ENCODE results near the gene GALNT14. TPM values are rescaled to one million over a fixed set of nuclear protein-coding genes. Genes with fewer than 3 reads are reported as not detected.

The GALNT14 gene
- total RNA-seq, 3 donors from 2014 or later = 0.75 TPM; not detected in 2

DNA sequence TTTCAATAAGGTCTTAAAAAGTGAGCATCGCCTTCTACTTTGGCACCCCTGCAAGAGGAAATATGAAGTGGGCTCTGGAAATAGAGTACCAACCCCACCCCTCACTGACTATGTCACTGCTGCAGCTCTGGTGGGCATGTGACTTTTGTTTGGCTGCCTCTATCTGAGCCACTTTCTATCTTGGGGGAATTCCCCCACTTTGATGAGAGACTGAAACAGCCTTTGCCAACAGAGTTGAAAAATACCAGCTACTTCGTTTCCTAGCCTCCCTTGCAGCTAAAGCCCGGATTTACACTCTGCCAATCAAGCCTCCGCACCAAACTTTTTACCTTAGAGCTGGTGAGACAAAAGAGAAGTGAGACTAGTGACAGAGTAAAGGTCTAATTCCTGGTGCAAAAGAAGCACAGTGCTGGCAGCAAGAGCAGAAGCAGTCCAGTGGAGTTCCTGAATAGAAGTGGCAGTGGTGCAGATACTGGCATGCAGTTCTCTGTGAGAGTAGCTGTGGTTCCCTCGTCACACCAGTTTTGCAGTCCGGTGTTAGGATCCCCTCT, 12.0 kb upstream of the GALNT14 start:
- Histone ChIP-seq H3K9me3 (no peaks in the 10 kb centered on the region), H3K4me3 (no peak overlapping the region), H3K36me3 (ENCODE audit: low read depth) (no peaks in the 10 kb centered on the region), H3K4me1 (ENCODE audit: low read depth) (no peaks in the 10 kb centered on the region)
- TF ChIP-seq, protein P1, sequence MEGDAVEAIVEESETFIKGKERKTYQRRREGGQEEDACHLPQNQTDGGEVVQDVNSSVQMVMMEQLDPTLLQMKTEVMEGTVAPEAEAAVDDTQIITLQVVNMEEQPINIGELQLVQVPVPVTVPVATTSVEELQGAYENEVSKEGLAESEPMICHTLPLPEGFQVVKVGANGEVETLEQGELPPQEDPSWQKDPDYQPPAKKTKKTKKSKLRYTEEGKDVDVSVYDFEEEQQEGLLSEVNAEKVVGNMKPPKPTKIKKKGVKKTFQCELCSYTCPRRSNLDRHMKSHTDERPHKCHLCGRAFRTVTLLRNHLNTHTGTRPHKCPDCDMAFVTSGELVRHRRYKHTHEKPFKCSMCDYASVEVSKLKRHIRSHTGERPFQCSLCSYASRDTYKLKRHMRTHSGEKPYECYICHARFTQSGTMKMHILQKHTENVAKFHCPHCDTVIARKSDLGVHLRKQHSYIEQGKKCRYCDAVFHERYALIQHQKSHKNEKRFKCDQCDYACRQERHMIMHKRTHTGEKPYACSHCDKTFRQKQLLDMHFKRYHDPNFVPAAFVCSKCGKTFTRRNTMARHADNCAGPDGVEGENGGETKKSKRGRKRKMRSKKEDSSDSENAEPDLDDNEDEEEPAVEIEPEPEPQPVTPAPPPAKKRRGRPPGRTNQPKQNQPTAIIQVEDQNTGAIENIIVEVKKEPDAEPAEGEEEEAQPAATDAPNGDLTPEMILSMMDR (IDR thresholded peaks at IDR 0.05) = no peak
- no peak for DNase-seq
- intact Hi-C loops (cut with DNase I, micrococcal nuclease) = no loop called here
- ATAC-seq = no peak

DNA sequence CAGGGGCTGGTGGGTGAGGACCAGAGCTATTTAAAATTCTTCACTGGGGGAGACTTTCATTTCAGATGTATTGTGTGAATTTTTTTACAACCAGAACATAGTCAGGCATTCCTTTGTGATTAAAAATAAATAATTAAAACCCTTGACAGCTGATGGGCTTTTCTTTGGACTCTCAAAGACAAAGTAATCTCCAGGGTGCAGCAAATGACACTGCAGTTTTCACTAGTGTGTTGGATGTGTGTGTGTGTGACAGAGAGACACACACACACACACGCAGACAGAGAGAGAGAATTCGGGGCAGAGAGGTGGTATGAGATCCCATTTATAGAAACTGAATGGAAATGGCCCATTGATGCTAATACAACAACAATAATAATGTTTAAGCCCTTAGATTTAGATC, 10.3 kb upstream of the GALNT14 start:
- no peak for ATAC-seq
- H3K4me3 ChIP-seq = no peak overlapping the region
- TF ChIP-seq, protein P1 (IDR thresholded peaks at IDR 0.05) = no peak
- intact Hi-C loops (cut with DNase I, micrococcal nuclease) = no loop called here
- DNase-seq = no peak
- H3K4me1 ChIP-seq (ENCODE audit: low read depth) = no peaks in the 10 kb centered on the region
- H3K9me3 ChIP-seq = no peaks in the 10 kb centered on the region
- no peaks in the 10 kb centered on the region for H3K36me3 ChIP-seq (ENCODE audit: low read depth)

DNA sequence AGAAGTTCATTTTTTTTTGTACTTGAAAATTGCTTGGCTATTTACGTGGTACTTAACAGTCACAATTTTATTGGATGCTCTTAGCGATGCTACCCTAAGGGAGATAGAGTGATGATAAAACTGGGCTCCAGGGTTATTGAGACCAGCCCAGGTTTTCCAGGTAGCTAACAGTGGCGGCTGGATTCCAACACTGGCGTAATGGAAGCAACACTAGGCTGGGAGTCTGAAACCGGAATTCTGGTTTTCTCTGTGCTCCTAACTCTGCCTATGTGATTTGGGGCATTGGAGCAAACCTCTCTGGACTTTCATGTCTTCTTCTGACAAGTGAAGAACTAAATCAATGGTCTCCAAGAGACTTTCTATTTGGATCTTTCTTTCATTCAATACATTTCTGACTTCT, 9.4 kb upstream of the GALNT14 start:
- intact Hi-C loops (cut with DNase I, micrococcal nuclease) = no loop called here
- no peak for ATAC-seq
- no peak for DNase-seq

DNA sequence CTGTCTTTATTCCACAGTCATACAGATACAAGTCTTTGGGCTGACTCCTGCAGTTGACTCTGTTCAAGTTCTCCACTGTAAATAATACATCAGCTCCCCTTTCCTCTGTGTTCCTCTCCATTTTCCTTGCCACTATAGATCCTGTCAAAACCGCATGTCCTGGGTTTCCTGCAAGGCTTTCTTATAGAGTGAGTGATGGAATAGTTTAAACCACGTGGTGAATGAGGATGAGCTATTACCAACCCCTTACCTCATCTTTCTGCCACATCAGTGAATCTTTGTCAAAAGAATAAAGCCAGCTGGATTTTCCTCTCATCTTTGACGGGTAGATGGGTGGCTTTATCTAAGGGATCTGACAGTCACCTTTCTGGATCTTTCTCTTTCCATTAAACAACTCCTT, 3.9 kb upstream of the GALNT14 start:
- ATAC-seq = no peak
- intact Hi-C loops (cut with DNase I, micrococcal nuclease) = no loop called here
- DNase-seq = no peak
- Histone ChIP-seq H3K9me3 (no peaks in the 10 kb centered on the region), H3K4me1 (ENCODE audit: low read depth) (peaks cover 8% of the 10 kb centered on the region), H3K4me3 (no peak overlapping the region), H3K36me3 (ENCODE audit: low read depth) (no peaks in the 10 kb centered on the region)
- TF ChIP-seq, protein P1 (IDR thresholded peaks at IDR 0.05) = no peak

More for the DNA sequence above, 9.4 kb upstream of the GALNT14 start:
- no peaks in the 10 kb centered on the region for H3K9me3 ChIP-seq
- TF ChIP-seq, protein P1 (IDR thresholded peaks at IDR 0.05) = no peak
- no peaks in the 10 kb centered on the region for H3K4me1 ChIP-seq (ENCODE audit: low read depth)
- no peaks in the 10 kb centered on the region for H3K36me3 ChIP-seq (ENCODE audit: low read depth)
- H3K4me3 ChIP-seq = no peak overlapping the region

DNA sequence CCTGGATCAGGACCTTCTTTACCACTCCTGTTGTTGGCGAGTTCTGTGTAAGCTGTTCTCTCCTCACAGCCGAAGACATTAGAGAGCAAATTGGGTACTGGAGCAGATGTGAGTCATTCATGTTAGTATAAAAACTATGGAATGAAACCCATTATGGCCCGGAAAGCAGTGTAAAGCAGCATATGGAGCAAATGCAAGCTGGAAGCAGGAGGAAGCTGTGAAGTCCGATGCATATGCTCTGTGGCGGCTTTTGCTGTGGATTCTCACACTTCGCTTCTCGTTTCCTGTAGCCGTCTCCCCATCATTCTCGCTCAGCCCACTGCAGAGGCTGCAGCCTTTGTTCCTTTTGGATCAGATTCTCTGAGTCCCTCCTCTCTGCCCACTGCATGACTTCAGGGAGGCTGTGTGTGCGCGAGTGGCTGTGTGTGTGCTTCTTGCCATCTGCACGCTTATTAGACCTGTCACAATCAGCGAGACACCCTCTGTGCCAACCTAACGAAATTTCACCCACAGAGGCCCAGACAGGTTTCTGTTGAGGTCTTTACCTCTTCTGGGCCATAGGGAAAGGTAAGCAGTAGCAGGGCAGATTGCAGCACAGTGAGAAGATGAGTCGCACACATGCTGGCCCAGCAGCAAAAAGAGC, 3.3 kb upstream of the GALNT14 start:
- intact Hi-C loops (cut with DNase I, micrococcal nuclease) = no loop called here
- no peaks in the 10 kb centered on the region for H3K36me3 ChIP-seq (ENCODE audit: low read depth)
- DNase-seq (no peak), ATAC-seq (no peak)
- TF ChIP-seq, protein P1 (IDR thresholded peaks at IDR 0.05) = no peak
- H3K9me3 ChIP-seq = no peaks in the 10 kb centered on the region
- H3K4me1 ChIP-seq (ENCODE audit: low read depth) = peaks cover 8% of the 10 kb centered on the region
- H3K4me3 ChIP-seq = no peak overlapping the region

All from mucosa of descending colon (tissue), 3 donors.